ENCODE measurements around the gene PYGL. TPM values are rescaled to one million over a fixed set of nuclear protein-coding genes. Genes with fewer than 3 reads are reported as not detected.

Gene PYGL
- total RNA-seq (10 to 100 TPM; 32.0 to 49.9 (median 41.0) TPM), polyA plus RNA-seq (10 to 100 TPM; 21.7 to 37.4 (median 24.6) TPM)

DNA sequence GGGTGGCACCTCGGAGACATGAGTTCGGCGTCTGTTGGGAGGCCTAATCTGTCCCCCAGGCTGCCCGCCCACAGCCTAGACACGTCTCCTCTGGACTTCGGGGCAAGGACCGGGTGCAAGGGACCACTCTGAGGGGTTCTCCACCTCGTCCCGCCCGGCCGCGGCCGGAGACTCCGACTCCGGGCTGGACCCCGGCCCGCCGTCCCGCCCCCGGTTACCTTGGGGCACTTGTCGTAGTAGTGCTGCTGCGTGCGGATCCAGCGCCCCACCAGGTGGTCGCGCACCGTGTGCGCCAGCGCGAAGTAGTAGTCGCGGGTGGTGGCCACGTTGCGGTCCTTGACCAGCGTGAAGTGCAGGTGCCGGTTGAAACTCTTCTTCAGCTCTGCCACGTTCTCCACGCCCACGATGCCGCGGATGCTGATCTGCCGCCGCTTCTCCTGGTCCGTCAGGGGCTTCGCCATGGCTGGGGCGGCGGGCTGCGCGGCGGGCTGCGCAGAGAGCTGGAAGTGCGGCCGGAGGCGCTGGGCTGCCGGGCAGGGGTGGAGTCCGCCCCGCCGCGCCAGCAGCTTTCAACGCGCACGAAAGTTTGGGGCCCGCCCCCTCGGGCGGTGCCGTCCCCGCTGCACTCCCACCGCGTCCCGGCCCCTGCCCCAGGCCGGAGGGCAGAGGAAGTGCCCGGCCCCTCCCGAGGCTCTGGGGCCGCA, at the start of gene PYGL:
Gene PYGL, minus strand, starts transcription at position 541 of the 704 bp plus-strand sequence. Its CDS starts 80 bp downstream, at position 461.
- intact Hi-C loops (cut with DNase I) = no loop called here
- Histone ChIP-seq H3K36me3 (no peaks in the 10 kb centered on the region), H3K4me3 (peak within 1 kb of the TSS; percentile 66 to 97 (median 78)), H3K27ac (peak within 1 kb of the TSS; percentile 73 to 85 (median 82)), H3K27me3 (no peaks in the 10 kb centered on the region), H3K4me1 (peaks cover 0 to 12% (median 4%) of the 10 kb centered on the region in 4 donors), H3K9me3 (no peaks in the 10 kb centered on the region)
- peak in 1 of 2 donors; percentile 21 for TF ChIP-seq POLR2A (IDR thresholded peaks at IDR 0.05)
- TF ChIP-seq EP300 (IDR thresholded peaks at IDR 0.05) = no peak
- no peak for TF ChIP-seq CTCF (IDR thresholded peaks at IDR 0.05)
- TF ChIP-seq POLR2AphosphoS5 (IDR thresholded peaks at IDR 0.05) = peak in 3 of 4 donors; percentile 54 to 77 (median 64)
- peak; percentile 88 for DNase-seq
- WGBS, 2 donors = 0 to 1% methylated on average over 74 of the region's 74 CpGs

DNA sequence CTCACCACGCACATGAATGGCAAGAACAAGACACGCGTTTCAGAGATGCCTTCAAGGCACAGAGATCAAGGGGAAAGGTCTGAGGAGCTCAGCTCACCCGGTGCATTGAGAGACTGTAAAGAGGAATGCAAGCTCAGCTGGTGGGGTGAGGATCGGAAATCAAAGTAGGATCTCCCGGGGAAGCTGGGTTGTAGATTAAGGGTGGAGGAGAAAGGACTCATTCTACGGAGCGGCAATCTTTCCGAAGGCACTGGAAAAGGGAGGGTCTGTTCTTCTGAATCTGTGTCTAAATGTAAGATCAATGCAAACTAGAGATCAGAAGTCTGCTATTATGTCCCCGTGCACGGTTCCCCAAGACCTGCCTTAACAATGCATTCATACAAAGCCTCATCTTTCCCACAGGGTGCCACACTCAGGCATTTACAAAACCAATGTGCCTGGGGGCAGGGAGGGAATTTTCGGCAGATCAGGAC, 41.6 kb upstream of the PYGL start:
- intact Hi-C loops (cut with DNase I) = no loop called here
- DNase-seq = no peak
- H3K9me3 ChIP-seq = no peaks in the 10 kb centered on the region
- no peaks in the 10 kb centered on the region for H3K27me3 ChIP-seq
- WGBS, 2 donors = 86 to 88% methylated on average over 12 of the region's 12 CpGs
- no peak overlapping the region for H3K4me3 ChIP-seq
- no peak overlapping the region for H3K27ac ChIP-seq
- peaks cover 0 to 11% (median 7%) of the 10 kb centered on the region in 4 donors for H3K4me1 ChIP-seq
- H3K36me3 ChIP-seq = no peaks in the 10 kb centered on the region
- TF ChIP-seq CTCF (IDR thresholded peaks at IDR 0.05) (no peak), POLR2AphosphoS5 (IDR thresholded peaks at IDR 0.05) (no peak), POLR2A (IDR thresholded peaks at IDR 0.05) (no peak), EP300 (IDR thresholded peaks at IDR 0.05) (no peak)

DNA sequence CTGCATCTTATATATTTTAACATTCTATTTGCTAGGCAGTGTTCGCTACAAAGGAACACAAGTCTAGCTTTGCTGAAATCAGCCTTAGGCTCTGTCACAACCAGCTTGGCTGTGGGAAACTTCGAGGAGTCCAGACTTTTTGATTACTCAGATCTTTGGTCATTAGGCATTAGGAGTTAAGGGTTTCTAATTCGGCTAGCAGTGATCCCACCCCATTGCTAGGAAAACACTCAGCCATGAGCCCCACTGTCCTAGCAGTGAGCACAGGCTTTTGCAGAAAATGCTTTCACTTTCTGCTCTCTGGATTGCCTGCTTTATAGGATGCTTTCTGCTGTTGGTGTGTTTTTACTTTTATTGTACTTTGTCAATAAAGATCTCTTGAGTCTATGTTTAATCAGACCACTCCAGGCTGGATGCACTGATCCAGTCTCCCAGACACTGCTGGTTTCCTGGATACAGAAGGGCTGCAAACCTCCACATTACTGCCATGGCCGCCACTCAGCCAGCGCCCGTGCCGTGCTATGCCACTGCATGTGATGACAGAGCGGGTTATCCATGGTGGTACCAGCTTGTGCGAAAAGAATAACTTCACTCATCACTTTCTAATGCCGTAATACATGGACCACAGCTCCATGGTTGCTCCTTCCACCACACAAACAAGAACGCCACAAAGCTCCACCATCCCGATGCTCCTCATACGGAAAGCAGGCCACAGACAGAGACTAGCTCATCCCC, 41.0 kb upstream of the PYGL start:
- Histone ChIP-seq H3K36me3 (no peaks in the 10 kb centered on the region), H3K27me3 (no peaks in the 10 kb centered on the region), H3K9me3 (no peaks in the 10 kb centered on the region), H3K27ac (peak overlapping the region in 2 of 4 donors; percentile 24 to 51), H3K4me3 (peak overlapping the region in 1 of 4 donors; percentile 6), H3K4me1 (peaks cover 0 to 11% (median 7%) of the 10 kb centered on the region in 4 donors)
- intact Hi-C loops (cut with DNase I) = no loop called here
- WGBS, 2 donors = 85 to 88% methylated on average over 13 of the region's 13 CpGs
- TF ChIP-seq CTCF (IDR thresholded peaks at IDR 0.05) (no peak), POLR2AphosphoS5 (IDR thresholded peaks at IDR 0.05) (no peak), POLR2A (IDR thresholded peaks at IDR 0.05) (no peak), EP300 (IDR thresholded peaks at IDR 0.05) (no peak)
- peak; percentile 56 for DNase-seq

- Histone ChIP-seq H3K9me3 (no peaks in the 10 kb centered on the region), H3K36me3 (no peaks in the 10 kb centered on the region), H3K4me1 (peaks cover 0 to 12% (median 7%) of the 10 kb centered on the region in 4 donors), H3K4me3 (no peak overlapping the region), H3K27ac (peak overlapping the region in 1 of 4 donors; percentile 24), H3K27me3 (no peaks in the 10 kb centered on the region)
- no peak for DNase-seq
- 80 to 89% methylated on average over 2 of the region's 2 CpGs for WGBS, 2 donors
- intact Hi-C loops (cut with DNase I) = no loop called here
- TF ChIP-seq EP300 (IDR thresholded peaks at IDR 0.05) (no peak), POLR2A (IDR thresholded peaks at IDR 0.05) (no peak), POLR2AphosphoS5 (IDR thresholded peaks at IDR 0.05) (no peak), CTCF (IDR thresholded peaks at IDR 0.05) (no peak)
Observed at GRCh38 chr14:50984036-50984710, 39.9 kb upstream of the PYGL start.

Data from sigmoid colon (tissue), 7 donors.